Neuron (in vitro differentiated cells): ENCODE results near the gene SORCS3.

Experiments used
- H2AFZ ChIP-seq: one replicate; pipeline ENCODE4 v1.6.1; 2013; ENCODE audit warnings: low read depth, mild to moderate bottlenecking, inconsistent platforms, low read length, moderate library complexity
- H3K27me3 ChIP-seq: one replicate; pipeline ENCODE4 v1.6.1; 2013; ENCODE audit warnings: low read length; ENCODE audit not compliant: insufficient read depth
- H3K36me3 ChIP-seq: one replicate; pipeline ENCODE4 v1.6.1; 2013; ENCODE audit warnings: low read length; ENCODE audit not compliant: insufficient read depth
- H3K4me1 ChIP-seq: one replicate; pipeline ENCODE4 v1.6.1; 2013; ENCODE audit warnings: low read length; ENCODE audit not compliant: insufficient read depth
- H3K4me3 ChIP-seq: 2 replicates; pipeline ENCODE4 v1.5.1; 2013; ENCODE audit warnings: mild to moderate bottlenecking, low read length, moderate library complexity
- H3K9me3 ChIP-seq: one replicate; pipeline ENCODE4 v1.6.1; 2013; ENCODE audit warnings: low read length

SORCS3 gene

GRCh38 chr10:105288613-105289012 is 647.5 kb downstream of the SORCS3 start:
- Histone ChIP-seq H3K36me3 (no peaks in the 10 kb centered on the region), H3K27me3 (no peaks in the 10 kb centered on the region), H3K9me3 (no peaks in the 10 kb centered on the region), H2AFZ (no peak overlapping the region), H3K4me1 (no peaks in the 10 kb centered on the region), H3K4me3 (no peak overlapping the region)

- Histone ChIP-seq H3K27me3 (no peaks in the 10 kb centered on the region), H3K4me3 (no peak overlapping the region)
These were observed 650.5 kb downstream of the SORCS3 start for GRCh38 chr10:105291571-105291970.

DNA sequence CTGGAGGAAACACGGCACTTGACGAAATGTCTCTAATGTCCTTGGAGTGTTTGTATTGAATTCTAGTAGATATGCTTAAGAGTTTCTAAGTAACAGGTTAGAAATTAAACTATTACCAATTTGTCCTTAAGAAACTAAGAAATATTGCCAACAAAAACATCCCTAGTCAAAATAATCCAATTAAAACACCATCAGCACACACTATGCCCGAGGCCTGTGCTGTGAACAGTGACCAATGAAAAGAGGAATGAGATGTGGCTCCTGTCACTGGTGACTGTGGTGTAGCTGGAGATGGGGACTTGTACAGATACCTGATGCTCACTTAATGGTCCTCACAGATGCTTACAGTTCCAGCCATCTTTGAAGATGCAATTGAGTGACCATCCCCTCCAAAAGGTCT is 651.1 kb downstream of the SORCS3 start:
- Histone ChIP-seq H3K27me3 (no peaks in the 10 kb centered on the region), H3K36me3 (no peaks in the 10 kb centered on the region), H3K4me3 (no peak overlapping the region), H3K4me1 (no peaks in the 10 kb centered on the region), H2AFZ (no peak overlapping the region), H3K9me3 (no peaks in the 10 kb centered on the region)

More at GRCh38 chr10:105291571-105291970, 650.5 kb downstream of the SORCS3 start:
- H3K9me3 ChIP-seq, result no peaks in the 10 kb centered on the region
- H3K4me1 ChIP-seq, result no peaks in the 10 kb centered on the region
- no peaks in the 10 kb centered on the region for H3K36me3 ChIP-seq
- H2AFZ ChIP-seq, result no peak overlapping the region
